A549 (cell line): ENCODE data around the gene MRPL2. TPM values are rescaled to one million over a fixed set of nuclear protein-coding genes. Genes with fewer than 3 reads are reported as not detected.

Experiments
- ATAC-seq, 2 experiments: fragments of 200-7000 bp in 1 of 2; fragments of >200 bp in 1 of 2; cut with Nextera tagmentation in 1 of 2; cut with Tn5 transposase in 1 of 2; 3 replicates each; pipeline versions ENCODE4 v1.8.0 to v1.9.1; 2018 to 2020; ENCODE audit warnings: mild to moderate bottlenecking in 1 of 2, moderate library complexity in 1 of 2
- CTCF ChIA-PET: fragments of 300-600 bp; sonication (Branson Sonifier 250); formaldehyde crosslinking; extraction: SDS; loops from one replicate; lab custom pipeline; 2021; ENCODE audit warnings: antibody characterized with exemption, inconsistent platforms; lab: Yijun Ruan, JAX
- POLR2A ChIA-PET: fragments of 350-600 bp; formaldehyde crosslinking; extraction: SDS; loops from one replicate; lab custom pipeline; 2021; ENCODE audit warnings: antibody characterized with exemption, inconsistent platforms; lab: Yijun Ruan, JAX
- DNase-seq, 2 experiments: peaks; one replicate each; pipeline versions ENCODE4 v3.0.0 to v3.0.0-alpha.2; 2011 to 2016; ENCODE audit warnings: low read depth in 1 of 2, low spot score in 1 of 2
- FAIRE-seq: peaks from 2 replicates; lab custom pipeline; 2011; peaks lifted over from hg19 to GRCh38; lab: Jason Lieb, UNC
- H3K27ac ChIP-seq, 2 experiments: fragments of >200 bp; sonication (Bioruptor Twin); formaldehyde crosslinking; 3 replicates each; pipeline ENCODE4 v1.5.1; 2016 to 2017
- H3K4me1 ChIP-seq: fragments of >200 bp; sonication (Bioruptor Twin); formaldehyde crosslinking; 3 replicates; pipeline ENCODE4 v1.6.1; 2016
- H3K4me2 ChIP-seq: fragments of >200 bp; sonication (Bioruptor Twin); formaldehyde crosslinking; 3 replicates; pipeline ENCODE4 v1.6.1; 2016
- H3K4me3 ChIP-seq: fragments of >200 bp; sonication (Bioruptor Twin); formaldehyde crosslinking; 3 replicates; pipeline ENCODE4 v1.5.1; 2016
- H3K9me3 ChIP-seq: fragments of >200 bp; sonication (Bioruptor Twin); formaldehyde crosslinking; 3 replicates; pipeline ENCODE4 v1.6.1; 2016
- CBX2 ChIP-seq: fragments of 200-600 bp; sonication (generic); IDR thresholded peaks from 2 replicates; pipeline ENCODE4 v1.6.1; 2016; ENCODE audit warnings: low read depth, mild to moderate bottlenecking, borderline replicate concordance
- CHD4 ChIP-seq: fragments of 200-600 bp; sonication (generic); IDR thresholded peaks from 2 replicates; pipeline ENCODE4 v1.6.1; 2016; ENCODE audit warnings: antibody characterized with exemption, mild to moderate bottlenecking, borderline replicate concordance
- CTCF ChIP-seq: fragments of >200 bp; sonication (Bioruptor Twin); formaldehyde crosslinking; IDR thresholded peaks from 3 replicates; pipeline ENCODE4 v1.5.1; 2016
- EHMT2 ChIP-seq: fragments of 200-600 bp; sonication (generic); IDR thresholded peaks from 2 replicates; pipeline ENCODE4 v1.6.1; 2016; ENCODE audit warnings: antibody characterized with exemption, low read depth, mild to moderate bottlenecking, moderate library complexity
- ELK1 ChIP-seq: fragments of 150-350 bp; IDR thresholded peaks from 2 replicates; pipeline ENCODE4 v1.6.1; 2014; ENCODE audit warnings: low read depth, mild to moderate bottlenecking, low read length
- FOSB ChIP-seq: fragments of 250-450 bp; sonication (Bioruptor Pico); IDR thresholded peaks from 2 replicates; pipeline ENCODE4 v1.5.0; 2020; ENCODE audit warnings: mild to moderate bottlenecking, moderate library complexity
- FOXS1 ChIP-seq: fragments of 250-450 bp; sonication (Bioruptor Pico); IDR thresholded peaks from 2 replicates; pipeline ENCODE4 v1.5.0; 2020; ENCODE audit warnings: mild to moderate bottlenecking, moderate library complexity
- HOXA7 ChIP-seq: fragments of 250-450 bp; sonication (Bioruptor Pico); IDR thresholded peaks from 2 replicates; pipeline ENCODE4 v1.5.0; 2020; ENCODE audit warnings: mild to moderate bottlenecking, moderate library complexity
- HOXB13 ChIP-seq: fragments of 250-450 bp; sonication (Bioruptor Pico); IDR thresholded peaks from 2 replicates; pipeline ENCODE4 v1.5.0; 2020; ENCODE audit warnings: low read depth, mild to moderate bottlenecking, moderate library complexity
- HOXB5 ChIP-seq: fragments of 250-450 bp; sonication (Bioruptor Pico); IDR thresholded peaks from 2 replicates; pipeline ENCODE4 v1.5.0; 2020; ENCODE audit warnings: mild to moderate bottlenecking, moderate library complexity
- MAX ChIP-seq: IDR thresholded peaks from 2 replicates; pipeline ENCODE4 v1.6.1; 2012
- RAD21 ChIP-seq, 2 experiments: fragments of >200 bp in 1 of 2; sonication (Bioruptor Twin) in 1 of 2; formaldehyde crosslinking in 1 of 2; IDR thresholded peaks in 1 of 2; conservative IDR thresholded peaks in 1 of 2; 2 replicates in 1 of 2; 3 replicates in 1 of 2; pipeline ENCODE4 v1.6.1; 2012 to 2018; ENCODE audit warnings: inconsistent platforms in 1 of 2
- WGBS: methylation state at CpG from one replicate; pipeline ENCODE4 v1.1.6; 2017; ENCODE audit errors: missing lambda C conversion rate; 5-methylcytosine and 5-hydroxymethylcytosine counted together
- polyA plus RNA-seq, 4 experiments: library from polyadenylated mRNA; depleted of rRNA in 3 of 4; stranded (reverse); fragments of >200 nt; fragmentation: RNase III in 1 of 4; extraction: RNeasy Plus Mini Kit Qiagen cat#74134 plus additional on column Dnase treatment in 1 of 4; gene quantifications; 2 replicates in 3 of 4; 3 replicates in 1 of 4; pipeline ENCODE4 v1.2.3, GENCODE V29; 2011 to 2017

The MRPL2 gene
- polyA plus RNA-seq, 2 of the 4 experiments (the other 2 are of a cell fraction), result 33.7 to 51.9 TPM

- TF ChIP-seq CTCF, result no peak
- TF ChIP-seq MAX, result no peak
- TF ChIP-seq CHD4, result no peak
These were observed 53.0 kb downstream of the MRPL2 start (continued) for GRCh38 chr6:43006251-43006650.

GRCh38 chr6:43005844-43006243, 53.4 kb downstream of the MRPL2 start:
- no peak for FAIRE-seq
- CTCF ChIA-PET, result interaction anchor here (0.8 to 7.3 kb wide), 4 partner anchors 9 to 139 kb away, joined by 3 to 69 read pairs (median 3); partner anchors contain the start of gene RRP36

More at GRCh38 chr6:43005844-43006243, 53.4 kb downstream of the MRPL2 start:
- no peak overlapping the region for H3K4me2 ChIP-seq
- DNase-seq (no peak), ATAC-seq (no peak)
- POLR2A ChIA-PET, result no interaction called here
- no peak overlapping the region for H3K4me3 ChIP-seq
- H3K27ac ChIP-seq, result no peak overlapping the region
- WGBS, result 92% methylated on average over 5 of the region's 5 CpGs
- TF ChIP-seq CBX2 (no peak), FOSB (CRISPR knock-in tag) (no peak), HOXA7 (no peak), RAD21 (conservative IDR thresholded peaks at IDR 0.05 in 1 of 2, IDR thresholded peaks at IDR 0.05 in 1 of 2) (no peak), EHMT2 (no peak), FOXS1 (no peak), HOXB5 (CRISPR knock-in tag) (no peak), MAX (no peak), HOXB13 (CRISPR knock-in tag) (no peak), ELK1 (no peak)
- H3K9me3 ChIP-seq, result no peaks in the 10 kb centered on the region
- no peaks in the 10 kb centered on the region for H3K4me1 ChIP-seq

Other genes with a start within 250 kb of the MRPL2 start
- gene RPL7L1, start 179.8 kb downstream of the MRPL2 start, polyA plus RNA-seq (2011; rRNA removed), result 46.4 and 65.2 TPM in 2 replicates
- gene RPL7L1, start 179.8 kb downstream of the MRPL2 start, polyA plus RNA-seq (2017; fragmentation: RNase III; extraction: RNeasy Plus Mini Kit Qiagen cat#74134 plus additional on column Dnase treatment), result 82.5 to 101 TPM (median 84.1 TPM) in 3 replicates
- not detected in 2 replicates for gene PTCRA, start 143.4 kb downstream of the MRPL2 start, polyA plus RNA-seq (2011; rRNA removed)
- not detected in 3 replicates for gene PTCRA, start 143.4 kb downstream of the MRPL2 start, polyA plus RNA-seq (2017; fragmentation: RNase III; extraction: RNeasy Plus Mini Kit Qiagen cat#74134 plus additional on column Dnase treatment)
- gene CNPY3, start 130.0 kb downstream of the MRPL2 start, polyA plus RNA-seq (2011; rRNA removed), result 28.2 and 30.3 TPM in 2 replicates
- 31.9 to 39.4 TPM (median 38.5 TPM) in 3 replicates for gene CNPY3, start 130.0 kb downstream of the MRPL2 start, polyA plus RNA-seq (2017; fragmentation: RNase III; extraction: RNeasy Plus Mini Kit Qiagen cat#74134 plus additional on column Dnase treatment)
- gene GNMT, start 98.7 kb downstream of the MRPL2 start, polyA plus RNA-seq (2011; rRNA removed), result 0.12 TPM in 2 replicates
- 0.23 to 0.32 TPM (median 0.31 TPM) in 3 replicates for gene GNMT, start 98.7 kb downstream of the MRPL2 start, polyA plus RNA-seq (2017; fragmentation: RNase III; extraction: RNeasy Plus Mini Kit Qiagen cat#74134 plus additional on column Dnase treatment)
- gene PEX6, start 80.3 kb downstream of the MRPL2 start, polyA plus RNA-seq (2011; rRNA removed), result 4.6 TPM in 2 replicates
- 8.3 to 9.5 TPM (median 8.6 TPM) in 3 replicates for gene PEX6, start 80.3 kb downstream of the MRPL2 start, polyA plus RNA-seq (2017; fragmentation: RNase III; extraction: RNeasy Plus Mini Kit Qiagen cat#74134 plus additional on column Dnase treatment)
- gene PPP2R5D, start 74.9 kb downstream of the MRPL2 start, polyA plus RNA-seq (2011; rRNA removed), result 34.6 and 41.6 TPM in 2 replicates
- gene PPP2R5D, start 74.9 kb downstream of the MRPL2 start, polyA plus RNA-seq (2017; fragmentation: RNase III; extraction: RNeasy Plus Mini Kit Qiagen cat#74134 plus additional on column Dnase treatment), result 25.8 to 26.5 TPM (median 26.0 TPM) in 3 replicates
- 58.6 and 63.4 TPM in 2 replicates for gene MEA1, start 45.5 kb downstream of the MRPL2 start, polyA plus RNA-seq (2011; rRNA removed)
- gene MEA1, start 45.5 kb downstream of the MRPL2 start, polyA plus RNA-seq (2017; fragmentation: RNase III; extraction: RNeasy Plus Mini Kit Qiagen cat#74134 plus additional on column Dnase treatment), result 90.1 to 94.3 TPM (median 92.8 TPM) in 3 replicates
- 18.8 and 21.3 TPM in 2 replicates for gene KLHDC3, start 45.2 kb downstream of the MRPL2 start, polyA plus RNA-seq (2011; rRNA removed)
- 25.5 to 28.0 TPM (median 26.9 TPM) in 3 replicates for gene KLHDC3, start 45.2 kb downstream of the MRPL2 start, polyA plus RNA-seq (2017; fragmentation: RNase III; extraction: RNeasy Plus Mini Kit Qiagen cat#74134 plus additional on column Dnase treatment)
- gene RRP36, start 37.8 kb downstream of the MRPL2 start, polyA plus RNA-seq (2011; rRNA removed), result 51.9 and 52.3 TPM in 2 replicates
- gene RRP36, start 37.8 kb downstream of the MRPL2 start, polyA plus RNA-seq (2017; fragmentation: RNase III; extraction: RNeasy Plus Mini Kit Qiagen cat#74134 plus additional on column Dnase treatment), result 54.0 to 56.2 TPM (median 55.7 TPM) in 3 replicates
- 12.1 and 14.6 TPM in 2 replicates for gene CUL7, start 5.6 kb downstream of the MRPL2 start, polyA plus RNA-seq (2011; rRNA removed)
- 8.1 to 10.6 TPM (median 10.0 TPM) in 3 replicates for gene CUL7, start 5.6 kb downstream of the MRPL2 start, polyA plus RNA-seq (2017; fragmentation: RNase III; extraction: RNeasy Plus Mini Kit Qiagen cat#74134 plus additional on column Dnase treatment)
- gene KLC4, start 197 bp upstream of the MRPL2 start, polyA plus RNA-seq (2011; rRNA removed), result 8.4 and 10.0 TPM in 2 replicates
- gene KLC4, start 197 bp upstream of the MRPL2 start, polyA plus RNA-seq (2017; fragmentation: RNase III; extraction: RNeasy Plus Mini Kit Qiagen cat#74134 plus additional on column Dnase treatment), result 7.7 to 11.8 TPM (median 9.9 TPM) in 3 replicates
- 2.8 and 3.4 TPM in 2 replicates for gene PTK7, start 16.9 kb upstream of the MRPL2 start, polyA plus RNA-seq (2011; rRNA removed)
- 4.5 to 5.7 TPM (median 5.6 TPM) in 3 replicates for gene PTK7, start 16.9 kb upstream of the MRPL2 start, polyA plus RNA-seq (2017; fragmentation: RNase III; extraction: RNeasy Plus Mini Kit Qiagen cat#74134 plus additional on column Dnase treatment)
- 16.2 and 16.7 TPM in 2 replicates for gene SRF, start 111.8 kb upstream of the MRPL2 start, polyA plus RNA-seq (2011; rRNA removed)
- gene SRF, start 111.8 kb upstream of the MRPL2 start, polyA plus RNA-seq (2017; fragmentation: RNase III; extraction: RNeasy Plus Mini Kit Qiagen cat#74134 plus additional on column Dnase treatment), result 14.0 to 15.7 TPM (median 14.2 TPM) in 3 replicates
- gene CUL9, start 122.8 kb upstream of the MRPL2 start, polyA plus RNA-seq (2011; rRNA removed), result 11.0 and 11.3 TPM in 2 replicates
- gene CUL9, start 122.8 kb upstream of the MRPL2 start, polyA plus RNA-seq (2017; fragmentation: RNase III; extraction: RNeasy Plus Mini Kit Qiagen cat#74134 plus additional on column Dnase treatment), result 10.9 to 12.7 TPM (median 12.5 TPM) in 3 replicates
- 51.4 and 63.2 TPM in 2 replicates for gene DNPH1, start 170.0 kb upstream of the MRPL2 start, polyA plus RNA-seq (2011; rRNA removed)
- 77.5 to 82.0 TPM (median 80.2 TPM) in 3 replicates for gene DNPH1, start 170.0 kb upstream of the MRPL2 start, polyA plus RNA-seq (2017; fragmentation: RNase III; extraction: RNeasy Plus Mini Kit Qiagen cat#74134 plus additional on column Dnase treatment)
- gene TTBK1, start 184.0 kb upstream of the MRPL2 start, polyA plus RNA-seq (2011; rRNA removed), result 0.03 TPM in 1 of 2 replicates, not detected in the other
- 0.04 to 0.05 TPM (median 0.04 TPM) in 3 replicates for gene TTBK1, start 184.0 kb upstream of the MRPL2 start, polyA plus RNA-seq (2017; fragmentation: RNase III; extraction: RNeasy Plus Mini Kit Qiagen cat#74134 plus additional on column Dnase treatment)
- not detected in 2 replicates for gene SLC22A7, start 238.8 kb upstream of the MRPL2 start, polyA plus RNA-seq (2011; rRNA removed)
- gene SLC22A7, start 238.8 kb upstream of the MRPL2 start, polyA plus RNA-seq (2017; fragmentation: RNase III; extraction: RNeasy Plus Mini Kit Qiagen cat#74134 plus additional on column Dnase treatment), result not detected in 3 replicates
- 1.3 and 2.6 TPM in 2 replicates for gene CRIP3, start 249.4 kb upstream of the MRPL2 start, polyA plus RNA-seq (2011; rRNA removed)
- 2.1 to 2.8 TPM (median 2.4 TPM) in 3 replicates for gene CRIP3, start 249.4 kb upstream of the MRPL2 start, polyA plus RNA-seq (2017; fragmentation: RNase III; extraction: RNeasy Plus Mini Kit Qiagen cat#74134 plus additional on column Dnase treatment)